ENCODE data around the gene LMOD3. TPM values are rescaled to one million over a fixed set of nuclear protein-coding genes. Genes with fewer than 3 reads are reported as not detected.

Gene LMOD3
- total RNA-seq, 1 donor from 2014 or later: not detected

GRCh38 chr3:69145688-69146087, 23.3 kb upstream of the LMOD3 start:
- no peaks in the 10 kb centered on the region for H3K4me1 Mint-ChIP-seq

GRCh38 chr3:69144631-69145245, 22.3 kb upstream of the LMOD3 start:
- H3K27ac Mint-ChIP-seq: no peak overlapping the region
- ChIA-PET POLR2A (no interaction called here), CTCF (interaction anchor here (1.0 kb wide), 1 partner anchor 17 kb away, joined by 3 read pairs; no protein-coding TSS in a partner anchor)
- no peak for ATAC-seq (ENCODE audit: low read depth)
- H3K4me1 Mint-ChIP-seq: no peaks in the 10 kb centered on the region
- H3K27me3 Mint-ChIP-seq: peaks cover 7% of the 10 kb centered on the region
- no peaks in the 10 kb centered on the region for H3K36me3 Mint-ChIP-seq (ENCODE audit: low read depth)
- H3K4me3 Mint-ChIP-seq: no peak overlapping the region
- H3K9me3 Mint-ChIP-seq: no peaks in the 10 kb centered on the region
- TF ChIP-seq CTCF (IDR thresholded peaks at IDR 0.05): no peak
- no peak for DNase-seq
- intact Hi-C loops (cut with micrococcal nuclease): no loop called here

More at GRCh38 chr3:69145688-69146087, 23.3 kb upstream of the LMOD3 start:
- TF ChIP-seq CTCF (IDR thresholded peaks at IDR 0.05): no peak
- Mint-ChIP-seq H3K4me3 (no peak overlapping the region), H3K27me3 (peaks cover 5% of the 10 kb centered on the region), H3K36me3 (ENCODE audit: low read depth) (no peaks in the 10 kb centered on the region), H3K27ac (no peak overlapping the region), H3K9me3 (no peaks in the 10 kb centered on the region)
- intact Hi-C loops (cut with micrococcal nuclease): no loop called here
- no peak for DNase-seq
- no peak for ATAC-seq (ENCODE audit: low read depth)
- ChIA-PET CTCF (interaction anchor here (0.7 to 1.0 kb wide), 2 partner anchors 16 to 25 kb away, joined by 3 read pairs; no protein-coding TSS in a partner anchor), POLR2A (no interaction called here)

GRCh38 chr3:69143612-69144011, 21.2 kb upstream of the LMOD3 start:
- ATAC-seq (ENCODE audit: low read depth): no peak
- no peak for TF ChIP-seq CTCF (IDR thresholded peaks at IDR 0.05)
- intact Hi-C loops (cut with micrococcal nuclease): no loop called here
- POLR2A ChIA-PET: no interaction called here
- H3K27me3 Mint-ChIP-seq: peaks cover 7% of the 10 kb centered on the region
- H3K9me3 Mint-ChIP-seq: no peaks in the 10 kb centered on the region
- CTCF ChIA-PET: no interaction called here
- H3K4me1 Mint-ChIP-seq: no peaks in the 10 kb centered on the region
- H3K36me3 Mint-ChIP-seq (ENCODE audit: low read depth): no peaks in the 10 kb centered on the region
- no peak overlapping the region for H3K27ac Mint-ChIP-seq
- H3K4me3 Mint-ChIP-seq: no peak overlapping the region
- no peak for DNase-seq

GRCh38 chr3:69142797-69143454, 20.5 kb upstream of the LMOD3 start:
- Mint-ChIP-seq H3K9me3 (no peaks in the 10 kb centered on the region), H3K27me3 (peaks cover 7% of the 10 kb centered on the region), H3K36me3 (ENCODE audit: low read depth) (no peaks in the 10 kb centered on the region), H3K4me3 (no peak overlapping the region), H3K27ac (no peak overlapping the region), H3K4me1 (no peaks in the 10 kb centered on the region)
- ChIA-PET CTCF (no interaction called here), POLR2A (no interaction called here)
- no peak for TF ChIP-seq CTCF (IDR thresholded peaks at IDR 0.05)
- no peak for DNase-seq
- intact Hi-C loops (cut with micrococcal nuclease): no loop called here
- ATAC-seq (ENCODE audit: low read depth): no peak

DNA sequence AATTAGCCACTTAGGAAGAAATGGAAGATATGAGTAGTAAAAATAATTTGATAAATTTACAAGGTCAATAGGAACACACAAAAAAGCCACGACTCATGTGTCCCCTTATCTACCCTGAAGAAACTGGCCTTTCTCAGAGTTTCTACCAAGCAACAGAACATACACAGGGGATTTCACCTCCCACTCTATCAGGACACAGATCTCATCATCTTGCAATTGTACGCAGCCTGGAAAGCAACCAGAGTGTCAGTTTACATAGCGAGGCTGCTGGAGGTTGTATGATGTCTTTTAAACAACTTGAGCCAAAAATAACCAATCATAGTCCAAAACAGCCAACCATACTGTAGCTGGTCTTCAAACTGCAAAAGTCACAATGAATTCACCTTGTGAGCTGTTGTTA, 19.7 kb upstream of the LMOD3 start:
- H3K36me3 Mint-ChIP-seq (ENCODE audit: low read depth): no peaks in the 10 kb centered on the region
- ChIA-PET POLR2A (no interaction called here), CTCF (no interaction called here)
- ATAC-seq (ENCODE audit: low read depth) (no peak), DNase-seq (no peak)
- H3K9me3 Mint-ChIP-seq: no peaks in the 10 kb centered on the region
- no peaks in the 10 kb centered on the region for H3K4me1 Mint-ChIP-seq
- no peak overlapping the region for H3K4me3 Mint-ChIP-seq
- TF ChIP-seq CTCF (IDR thresholded peaks at IDR 0.05): no peak
- intact Hi-C loops (cut with micrococcal nuclease): no loop called here
- peaks cover 5% of the 10 kb centered on the region for H3K27me3 Mint-ChIP-seq
- no peak overlapping the region for H3K27ac Mint-ChIP-seq
